ENCODE results near the gene MEGF6.

- TF ChIP-seq POLR2A (IDR thresholded peaks at IDR 0.05): no peak
- TF ChIP-seq, protein P1, sequence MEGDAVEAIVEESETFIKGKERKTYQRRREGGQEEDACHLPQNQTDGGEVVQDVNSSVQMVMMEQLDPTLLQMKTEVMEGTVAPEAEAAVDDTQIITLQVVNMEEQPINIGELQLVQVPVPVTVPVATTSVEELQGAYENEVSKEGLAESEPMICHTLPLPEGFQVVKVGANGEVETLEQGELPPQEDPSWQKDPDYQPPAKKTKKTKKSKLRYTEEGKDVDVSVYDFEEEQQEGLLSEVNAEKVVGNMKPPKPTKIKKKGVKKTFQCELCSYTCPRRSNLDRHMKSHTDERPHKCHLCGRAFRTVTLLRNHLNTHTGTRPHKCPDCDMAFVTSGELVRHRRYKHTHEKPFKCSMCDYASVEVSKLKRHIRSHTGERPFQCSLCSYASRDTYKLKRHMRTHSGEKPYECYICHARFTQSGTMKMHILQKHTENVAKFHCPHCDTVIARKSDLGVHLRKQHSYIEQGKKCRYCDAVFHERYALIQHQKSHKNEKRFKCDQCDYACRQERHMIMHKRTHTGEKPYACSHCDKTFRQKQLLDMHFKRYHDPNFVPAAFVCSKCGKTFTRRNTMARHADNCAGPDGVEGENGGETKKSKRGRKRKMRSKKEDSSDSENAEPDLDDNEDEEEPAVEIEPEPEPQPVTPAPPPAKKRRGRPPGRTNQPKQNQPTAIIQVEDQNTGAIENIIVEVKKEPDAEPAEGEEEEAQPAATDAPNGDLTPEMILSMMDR (IDR thresholded peaks at IDR 0.05): no peak
Observed at GRCh38 chr1:3548895-3549294, 62.4 kb downstream of the MEGF6 start.

Data from adrenal gland (tissue), 5 donors.